Muscle layer of colon (tissue), 2 donors: ENCODE data around the gene GREB1L.

Experiments
- H3K27ac ChIP-seq: one replicate; pipeline ENCODE4 v1.7.0; 2013; ENCODE audit warnings: low read depth, mild to moderate bottlenecking, low read length, moderate library complexity
- H3K27me3 ChIP-seq, 2 donors: one replicate each; pipeline ENCODE4 v1.7.0; 2013; ENCODE audit warnings: low read length in 2 of 2, mild to moderate bottlenecking in 2 of 2; ENCODE audit not compliant: insufficient read depth in 2 of 2, control insufficient read depth in 1 of 2
- H3K36me3 ChIP-seq: one replicate; pipeline ENCODE4 v1.7.0; 2013; ENCODE audit warnings: mild to moderate bottlenecking, low read length; ENCODE audit not compliant: insufficient read depth
- H3K4me1 ChIP-seq: one replicate; pipeline ENCODE4 v1.7.0; 2013; ENCODE audit warnings: mild to moderate bottlenecking, low read length; ENCODE audit not compliant: insufficient read depth
- H3K4me3 ChIP-seq, 2 donors: one replicate each; pipeline ENCODE4 v1.7.0; 2013; ENCODE audit warnings: low read length in 2 of 2, low read depth in 1 of 2, mild to moderate bottlenecking in 1 of 2, moderate library complexity in 1 of 2
- H3K9ac ChIP-seq: one replicate; pipeline ENCODE4 v1.7.0; 2013; ENCODE audit warnings: low read length
- H3K9me3 ChIP-seq: one replicate; pipeline ENCODE4 v1.7.0; 2013; ENCODE audit warnings: mild to moderate bottlenecking, low read length
- donor health status: abdominal sarcoma.
- donor health status: Adenocarcinoma of cecum.

Gene GREB1L

DNA sequence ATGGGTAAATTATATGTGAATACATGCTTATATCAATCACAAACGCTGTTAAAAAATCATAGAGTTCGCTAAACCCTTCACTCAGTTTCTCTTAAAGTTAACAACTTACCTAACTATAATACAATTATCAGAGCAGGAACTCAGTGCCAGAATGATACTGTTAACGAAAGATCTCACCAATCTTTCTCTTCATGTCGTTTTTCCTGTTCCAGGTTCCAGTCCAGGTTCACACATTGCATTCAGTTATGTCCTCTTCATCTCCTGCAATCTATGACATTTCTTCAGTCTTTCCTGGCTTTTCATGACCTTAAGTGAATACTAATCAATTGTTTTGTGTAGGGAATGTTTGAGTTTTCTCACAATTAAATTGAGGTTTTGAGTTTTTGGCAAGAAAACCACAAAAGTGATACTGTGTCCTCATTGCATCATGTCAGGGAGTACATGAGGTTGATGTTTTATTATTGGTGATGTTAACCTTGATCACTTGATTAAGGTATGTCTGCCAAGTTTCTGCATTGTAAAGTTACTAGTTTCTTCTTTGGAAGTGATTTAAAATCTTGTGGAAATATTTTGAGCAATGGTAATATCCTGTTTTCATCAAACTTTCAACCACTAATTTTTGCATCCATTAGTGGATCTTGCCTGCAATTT is 226.6 kb downstream of the GREB1L start:
- Histone ChIP-seq H3K27ac (no peak overlapping the region), H3K36me3 (no peaks in the 10 kb centered on the region), H3K27me3 (no peaks in the 10 kb centered on the region), H3K4me3 (no peak overlapping the region), H3K4me1 (no peaks in the 10 kb centered on the region), H3K9ac (no peak overlapping the region), H3K9me3 (no peaks in the 10 kb centered on the region)

DNA sequence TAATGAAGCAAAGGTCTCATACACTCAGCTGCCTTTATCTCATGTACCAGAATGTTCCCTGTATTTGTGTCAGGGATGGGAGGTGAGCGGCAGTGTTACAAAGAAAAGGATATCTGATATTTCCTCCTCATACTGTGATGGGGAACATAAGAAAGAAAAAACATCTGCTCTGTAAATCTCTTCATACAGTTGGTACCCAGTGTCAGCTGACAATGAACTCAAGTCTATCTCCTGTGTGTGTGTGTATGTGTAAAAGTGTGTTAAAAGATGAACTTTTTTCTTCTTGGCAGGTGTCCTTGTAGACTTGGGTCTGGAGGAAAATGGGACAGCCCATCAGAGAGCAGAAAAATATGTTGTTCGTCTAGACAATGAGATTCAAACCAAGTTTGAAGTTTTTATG is 230.7 kb downstream of the GREB1L start:
- Histone ChIP-seq H3K27me3 (no peaks in the 10 kb centered on the region), H3K4me1 (no peaks in the 10 kb centered on the region), H3K9ac (no peak overlapping the region), H3K9me3 (no peaks in the 10 kb centered on the region), H3K27ac (no peak overlapping the region), H3K36me3 (no peaks in the 10 kb centered on the region), H3K4me3 (no peak overlapping the region)

DNA sequence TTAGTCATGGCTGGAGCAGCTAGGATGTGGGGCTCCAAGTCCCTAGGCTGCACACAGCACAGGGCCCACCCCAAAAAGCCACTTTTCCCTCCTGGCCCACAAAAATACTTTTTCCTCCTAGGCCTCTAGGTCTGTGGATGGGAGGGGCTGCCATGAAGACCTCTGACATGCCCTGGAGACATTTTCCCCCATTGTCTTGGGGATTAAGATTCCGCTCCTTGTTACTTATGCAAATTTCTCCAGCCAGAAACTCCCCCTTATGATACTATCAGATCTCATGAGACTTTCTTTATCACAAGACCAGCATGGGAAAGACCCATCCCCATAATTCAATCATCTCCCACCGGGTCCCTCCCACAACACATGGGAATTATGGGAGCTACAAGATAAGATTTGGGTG is 232.6 kb downstream of the GREB1L start:
- Histone ChIP-seq H3K9me3 (no peaks in the 10 kb centered on the region), H3K9ac (no peak overlapping the region), H3K4me3 (no peak overlapping the region), H3K4me1 (no peaks in the 10 kb centered on the region), H3K36me3 (no peaks in the 10 kb centered on the region), H3K27ac (no peak overlapping the region), H3K27me3 (no peaks in the 10 kb centered on the region)

DNA sequence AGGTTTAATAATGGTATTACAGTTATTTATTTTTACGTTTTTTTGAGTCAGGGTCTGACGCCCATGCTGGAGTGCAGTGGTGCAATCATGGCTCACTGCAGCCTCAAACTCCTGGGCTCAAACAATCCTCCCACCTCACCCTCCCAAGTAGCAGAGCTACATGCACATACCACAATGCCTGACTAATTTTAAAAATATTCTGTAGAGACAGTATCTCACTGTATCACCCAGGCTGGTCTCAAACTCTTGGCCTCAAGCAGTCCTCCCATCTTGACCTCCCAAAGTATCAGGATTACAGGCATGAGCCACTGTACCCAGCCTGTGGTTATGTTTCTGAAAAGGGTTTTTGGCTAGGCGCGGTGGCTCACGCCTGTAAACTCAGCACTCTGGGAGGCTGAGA is 237.7 kb downstream of the GREB1L start:
- H3K9ac ChIP-seq, result no peak overlapping the region
- H3K36me3 ChIP-seq, result no peaks in the 10 kb centered on the region
- no peak overlapping the region for H3K27ac ChIP-seq
- H3K9me3 ChIP-seq, result no peaks in the 10 kb centered on the region
- no peaks in the 10 kb centered on the region for H3K4me1 ChIP-seq
- H3K4me3 ChIP-seq, result no peak overlapping the region
- H3K27me3 ChIP-seq, result no peaks in the 10 kb centered on the region

DNA sequence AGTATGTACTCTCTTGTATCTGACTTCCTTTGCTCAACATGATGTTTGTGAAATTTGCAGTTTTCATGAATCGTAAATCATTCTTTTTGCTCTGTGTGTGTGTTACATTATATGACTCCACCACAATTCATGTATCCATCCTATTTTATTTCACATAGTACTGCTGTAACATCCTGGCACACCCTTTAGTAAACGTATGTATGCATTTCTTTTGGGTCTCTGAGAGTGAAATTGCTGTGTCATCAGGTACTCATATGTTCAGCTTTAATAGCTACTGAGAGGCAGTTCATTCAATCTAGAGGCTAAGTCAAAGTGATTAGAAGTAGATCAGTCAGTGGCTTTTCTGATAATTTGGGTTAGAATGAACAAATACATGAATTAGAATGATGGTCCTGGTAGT is 239.7 kb downstream of the GREB1L start:
- H3K4me1 ChIP-seq, result no peaks in the 10 kb centered on the region
- no peak overlapping the region for H3K27ac ChIP-seq
- no peaks in the 10 kb centered on the region for H3K27me3 ChIP-seq
- no peaks in the 10 kb centered on the region for H3K9me3 ChIP-seq
- H3K36me3 ChIP-seq, result no peaks in the 10 kb centered on the region
- no peak overlapping the region for H3K4me3 ChIP-seq
- no peak overlapping the region for H3K9ac ChIP-seq

DNA sequence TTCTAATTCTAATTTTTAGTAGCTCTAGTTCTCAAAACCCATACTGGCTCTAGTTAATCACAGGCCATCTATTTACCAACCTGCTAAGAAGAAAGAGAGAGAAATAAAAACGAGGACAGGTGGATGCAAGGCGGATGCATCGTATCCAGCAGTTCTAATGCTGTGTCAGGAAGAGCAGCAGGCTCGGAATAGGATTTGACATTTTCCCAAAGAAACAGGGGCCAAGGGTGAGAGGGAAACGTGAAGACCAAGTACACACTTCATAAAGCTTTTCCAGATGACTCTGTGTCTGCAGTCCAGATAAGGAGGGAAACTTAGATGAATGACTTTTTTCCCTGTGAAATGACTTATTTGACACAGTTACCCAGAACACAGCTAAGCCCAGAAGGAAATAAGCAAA is 241.0 kb downstream of the GREB1L start:
- Histone ChIP-seq H3K27me3 (no peaks in the 10 kb centered on the region), H3K9ac (no peak overlapping the region), H3K9me3 (no peaks in the 10 kb centered on the region), H3K4me1 (no peaks in the 10 kb centered on the region), H3K4me3 (no peak overlapping the region), H3K27ac (no peak overlapping the region), H3K36me3 (no peaks in the 10 kb centered on the region)

DNA sequence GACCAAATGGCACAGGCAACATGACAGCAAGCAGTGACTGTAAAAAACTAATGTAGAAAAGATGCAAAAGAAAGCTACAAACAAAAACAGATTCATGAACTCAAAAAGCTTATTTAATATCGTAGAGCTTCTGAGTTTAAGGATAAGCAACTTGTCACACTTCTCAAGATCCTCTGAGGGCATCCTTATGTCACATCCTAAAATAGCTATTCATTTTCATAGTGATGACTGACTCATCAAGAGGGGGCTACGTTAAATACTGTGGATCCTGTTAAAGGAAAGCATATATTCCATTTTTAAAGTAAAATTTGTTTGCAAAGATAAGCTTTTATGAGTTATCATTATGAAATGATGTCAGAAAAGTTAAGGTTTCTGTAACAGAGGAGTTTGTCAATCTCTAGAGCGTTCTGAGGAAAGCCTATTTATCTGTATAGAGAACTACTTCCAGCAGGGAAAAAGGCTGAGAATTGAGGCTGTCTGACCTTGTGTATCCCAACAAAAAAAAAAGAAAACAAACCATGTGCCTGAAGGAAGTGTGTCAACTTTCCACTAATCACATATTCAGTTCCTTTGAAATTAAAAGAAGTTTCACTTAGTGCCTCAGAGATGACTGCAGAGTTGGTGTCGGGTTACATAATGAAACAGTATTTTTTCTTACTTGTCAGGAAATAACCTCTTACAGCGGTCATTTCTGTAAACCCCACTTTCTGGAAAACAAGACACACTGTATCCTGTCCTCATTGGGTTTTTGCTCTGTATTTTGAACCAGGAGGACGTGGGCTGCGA is 243.0 kb downstream of the GREB1L start:
- no peak overlapping the region for H3K27ac ChIP-seq
- no peak overlapping the region for H3K9ac ChIP-seq
- H3K27me3 ChIP-seq, result no peaks in the 10 kb centered on the region

DNA sequence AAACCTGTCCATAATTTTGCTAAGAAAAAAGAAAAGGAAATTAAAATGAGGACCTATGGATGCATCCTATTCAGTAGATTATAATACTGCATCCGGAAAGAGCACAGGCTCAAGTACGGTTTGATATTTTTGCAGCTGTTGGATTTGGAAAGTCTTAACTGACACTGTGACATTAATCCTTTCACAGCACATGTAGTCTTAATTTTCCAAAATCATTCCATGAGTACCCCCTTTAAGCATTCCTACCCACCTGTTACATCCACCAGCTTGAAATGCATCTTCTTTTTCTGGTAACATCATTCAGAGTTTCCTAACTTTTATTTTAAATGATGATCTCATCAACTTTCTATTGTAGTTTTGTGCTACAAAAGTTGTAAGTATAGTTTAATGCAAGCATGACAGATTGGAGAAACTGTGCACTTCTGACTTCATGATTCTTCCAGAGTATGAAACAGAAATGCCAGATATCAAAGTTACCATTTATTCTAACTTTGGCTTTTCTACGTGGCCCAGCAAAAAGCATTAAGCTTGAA is 244.9 kb downstream of the GREB1L start:
- no peaks in the 10 kb centered on the region for H3K9me3 ChIP-seq
- no peaks in the 10 kb centered on the region for H3K36me3 ChIP-seq
- no peaks in the 10 kb centered on the region for H3K4me1 ChIP-seq
- H3K27me3 ChIP-seq, result no peaks in the 10 kb centered on the region
- no peak overlapping the region for H3K4me3 ChIP-seq
- no peak overlapping the region for H3K9ac ChIP-seq
- no peak overlapping the region for H3K27ac ChIP-seq

More for the DNA sequence above, 243.0 kb downstream of the GREB1L start:
- no peak overlapping the region for H3K4me3 ChIP-seq
- no peaks in the 10 kb centered on the region for H3K9me3 ChIP-seq
- no peaks in the 10 kb centered on the region for H3K4me1 ChIP-seq
- no peaks in the 10 kb centered on the region for H3K36me3 ChIP-seq

DNA sequence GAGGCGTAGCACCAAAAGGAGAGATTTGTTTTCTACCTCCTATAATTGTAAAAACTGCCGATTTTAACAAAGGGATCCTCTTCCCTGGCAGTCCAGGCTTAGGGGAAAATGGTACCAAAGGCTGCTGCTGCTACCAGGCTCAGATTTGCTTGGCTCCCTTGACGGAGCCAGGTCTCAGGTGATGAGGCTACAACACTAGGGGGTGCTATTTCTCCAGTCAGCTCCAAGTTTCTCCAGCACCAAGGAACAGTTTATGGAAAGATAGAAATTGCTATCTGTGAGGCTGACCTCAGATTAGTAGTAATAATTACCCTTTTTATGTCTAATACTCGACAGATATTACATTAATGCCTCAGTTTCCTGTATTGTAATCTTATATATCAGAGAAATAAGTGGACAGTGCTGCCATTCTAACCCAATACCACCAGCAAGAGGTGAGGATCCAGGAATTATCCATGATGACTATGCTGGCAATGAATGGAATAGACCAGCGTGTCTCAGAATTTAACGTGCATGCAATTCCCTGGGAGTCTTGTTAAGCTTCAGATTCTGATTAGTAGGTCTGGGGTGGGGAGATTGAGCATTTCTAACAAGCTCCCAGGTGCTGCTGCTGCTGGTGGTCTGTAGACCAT is 247.2 kb downstream of the GREB1L start:
- Histone ChIP-seq H3K36me3 (no peaks in the 10 kb centered on the region), H3K27ac (no peak overlapping the region), H3K4me3 (no peak overlapping the region), H3K9me3 (no peaks in the 10 kb centered on the region), H3K4me1 (no peaks in the 10 kb centered on the region), H3K9ac (no peak overlapping the region), H3K27me3 (no peaks in the 10 kb centered on the region)

DNA sequence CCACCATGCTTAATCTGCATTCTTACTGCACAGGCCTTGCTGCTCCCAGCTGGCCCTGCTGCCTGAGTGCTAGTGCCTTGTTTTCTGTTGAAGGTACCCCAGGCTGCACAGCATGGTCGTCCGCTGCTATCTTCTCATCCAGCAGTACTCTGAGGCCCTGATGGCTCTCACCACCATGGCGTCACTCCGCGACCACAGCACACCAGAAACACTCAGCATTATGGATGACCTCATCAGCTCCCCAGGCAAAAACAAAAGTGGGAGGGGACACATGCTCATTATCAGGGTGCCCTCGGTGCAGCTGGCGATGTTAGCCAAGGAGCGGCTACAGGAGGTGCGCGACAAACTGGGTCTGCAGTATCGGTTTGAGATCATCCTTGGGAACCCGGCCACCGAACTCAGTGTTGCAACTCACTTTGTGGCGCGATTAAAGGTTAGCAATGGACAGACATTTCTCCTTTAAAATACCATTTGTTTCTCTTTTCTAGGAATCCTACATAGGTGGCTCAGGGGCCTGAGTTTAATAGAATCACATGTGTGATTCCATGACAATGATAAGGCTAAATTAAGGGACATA is 248.0 kb downstream of the GREB1L start:
- Histone ChIP-seq H3K36me3 (no peaks in the 10 kb centered on the region), H3K27me3 (no peaks in the 10 kb centered on the region), H3K4me1 (peaks cover 3% of the 10 kb centered on the region), H3K4me3 (no peak overlapping the region), H3K27ac (no peak overlapping the region), H3K9ac (no peak overlapping the region), H3K9me3 (no peaks in the 10 kb centered on the region)

DNA sequence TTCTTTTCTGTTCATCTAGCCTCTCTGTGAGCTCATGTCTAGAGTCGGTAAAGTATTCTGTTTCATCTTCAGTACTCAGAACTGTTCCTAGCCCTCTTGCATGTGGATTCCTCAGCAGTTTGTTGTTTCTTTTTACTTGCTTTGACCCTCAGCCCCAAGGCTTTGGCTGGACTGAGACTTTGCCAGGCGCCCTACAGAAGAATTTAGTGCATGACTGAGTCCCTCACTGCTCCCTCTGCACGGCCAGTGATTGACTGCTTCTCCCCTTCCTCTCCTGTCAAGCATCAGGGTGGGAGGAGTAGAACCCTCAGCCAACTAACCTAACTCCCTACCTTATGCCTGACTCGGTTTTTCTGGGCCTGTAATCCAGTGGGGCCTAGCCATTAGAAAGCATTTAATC is 248.7 kb downstream of the GREB1L start:
- no peak overlapping the region for H3K4me3 ChIP-seq
- H3K4me1 ChIP-seq, result peaks cover 10% of the 10 kb centered on the region
- H3K27ac ChIP-seq, result no peak overlapping the region
- no peaks in the 10 kb centered on the region for H3K36me3 ChIP-seq
- no peak overlapping the region for H3K9ac ChIP-seq
- H3K9me3 ChIP-seq, result no peaks in the 10 kb centered on the region
- no peaks in the 10 kb centered on the region for H3K27me3 ChIP-seq
